Activated CD4-positive, alpha-beta T cell treated with anti-CD3 and anti-CD28 coated beads, Interleukin-2, amount 50 U/mL, for 16 hours (primary cell): ENCODE measurements around the gene FAM98C.
"Not testable (repeated sequence)": the region's sequence is repeated elsewhere in the genome, so short reads cannot be mapped to it uniquely, and the experiment has no call there.

Source experiments
- DNase-seq: peaks from one replicate; pipeline ENCODE4 v3.0.0-alpha.2; 2020

FAM98C gene

DNA sequence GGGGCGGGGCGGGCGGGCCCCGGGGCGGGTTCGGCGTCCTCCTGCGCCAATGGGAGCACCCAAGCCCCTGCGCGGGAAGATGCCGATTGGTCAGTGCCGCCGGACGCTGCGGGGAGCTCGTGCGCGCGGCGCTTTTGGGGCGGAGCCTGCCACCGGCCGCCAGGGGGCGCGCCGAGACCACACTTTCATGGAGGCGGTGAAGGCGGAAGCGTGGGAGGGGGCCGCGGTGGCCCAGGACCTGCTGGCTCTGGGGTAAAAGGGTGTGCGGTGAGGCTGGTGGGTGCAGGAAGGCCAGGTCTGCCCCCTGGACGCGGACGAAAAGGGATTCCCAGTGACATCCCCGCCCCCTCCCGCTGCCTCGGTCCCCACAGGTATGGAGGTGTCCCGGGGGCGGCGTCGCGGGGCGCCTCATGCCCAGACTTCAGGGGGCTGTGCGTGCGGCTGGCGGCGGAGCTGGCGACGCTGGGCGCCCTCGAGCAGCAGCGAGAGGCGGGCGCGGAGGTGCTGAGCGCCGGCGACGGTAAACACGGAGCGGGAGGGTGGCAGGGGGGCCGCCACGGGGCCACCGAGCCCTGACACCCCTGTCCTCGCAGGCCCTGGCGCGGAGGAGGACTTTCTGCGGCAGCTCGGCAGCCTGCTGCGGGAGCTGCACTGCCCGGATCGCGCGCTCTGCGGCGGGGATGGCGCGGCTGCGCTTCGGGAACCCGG is at the start of gene FAM98C:
Gene FAM98C, plus strand, starts transcription at position 127 of the 708 bp plus-strand sequence. Its CDS starts 61 bp downstream, at position 188.
- DNase-seq, result peak; percentile 98

DNA sequence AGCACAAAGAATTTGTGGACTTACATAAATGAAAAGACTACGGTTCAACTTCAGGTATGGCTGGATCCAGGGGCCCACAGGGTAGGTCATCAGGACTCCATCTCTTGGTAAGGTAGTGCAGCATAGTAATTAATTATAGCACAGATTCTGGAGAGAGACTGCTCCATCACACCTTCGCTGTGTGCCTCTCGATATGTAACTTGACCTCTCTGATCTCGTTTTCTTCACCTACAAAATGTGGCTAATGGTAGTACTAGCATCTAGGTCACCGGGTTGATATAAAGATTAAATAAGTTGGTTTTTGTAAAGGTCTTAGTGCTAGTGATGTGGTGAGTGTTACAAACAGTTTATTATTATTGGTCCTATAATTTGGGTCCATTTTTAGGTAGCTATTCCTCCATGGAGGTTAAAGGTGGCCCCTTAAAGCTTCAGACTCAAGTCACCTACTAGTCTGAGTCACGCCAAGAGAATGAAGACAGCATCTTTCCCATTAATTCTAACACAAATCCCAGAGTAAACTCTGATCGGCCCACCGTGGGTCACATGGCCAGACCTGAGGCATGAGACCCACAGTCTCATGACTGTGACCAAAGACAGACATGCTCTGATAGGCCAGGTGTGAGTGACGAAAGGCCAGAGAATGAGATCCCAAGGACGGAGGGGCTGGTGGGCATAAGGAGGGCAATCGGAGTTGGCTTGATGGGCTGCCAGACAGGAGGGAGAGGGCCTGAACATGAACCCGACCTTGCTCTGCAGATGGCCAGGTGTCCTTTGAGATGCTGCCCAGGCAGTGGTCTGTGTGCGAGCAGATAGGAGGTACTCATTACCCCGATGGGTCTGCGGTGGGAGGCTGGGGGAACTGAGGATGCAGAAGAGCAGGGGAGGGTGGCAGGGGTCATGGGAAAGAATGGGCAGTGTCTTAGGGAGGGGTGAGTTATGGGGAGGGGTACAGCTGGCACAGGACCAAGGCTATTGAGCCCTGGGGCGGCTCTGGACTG is 46.9 kb upstream of the FAM98C start:
- DNase-seq, result no peak

DNA sequence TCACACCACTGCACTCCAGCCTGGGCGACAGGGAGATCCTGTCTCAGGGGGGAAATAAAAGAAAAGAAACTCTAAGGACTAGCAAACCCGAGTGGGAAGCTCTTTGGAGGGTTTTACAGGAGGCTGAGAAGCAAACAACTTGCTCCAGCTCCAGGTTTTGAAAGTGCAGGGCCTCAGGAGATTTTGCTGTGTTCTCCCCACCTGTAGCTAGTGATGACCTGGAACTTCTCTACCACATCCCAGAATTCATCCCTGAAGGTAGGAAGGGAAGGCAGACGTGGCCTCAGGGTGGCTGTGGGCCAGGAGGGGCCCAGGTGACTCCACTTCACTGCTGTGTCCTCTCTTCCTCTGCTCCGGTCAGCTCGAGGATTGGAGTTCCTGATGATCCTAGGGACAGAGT is 44.8 kb upstream of the FAM98C start:
- DNase-seq, result no peak

DNA sequence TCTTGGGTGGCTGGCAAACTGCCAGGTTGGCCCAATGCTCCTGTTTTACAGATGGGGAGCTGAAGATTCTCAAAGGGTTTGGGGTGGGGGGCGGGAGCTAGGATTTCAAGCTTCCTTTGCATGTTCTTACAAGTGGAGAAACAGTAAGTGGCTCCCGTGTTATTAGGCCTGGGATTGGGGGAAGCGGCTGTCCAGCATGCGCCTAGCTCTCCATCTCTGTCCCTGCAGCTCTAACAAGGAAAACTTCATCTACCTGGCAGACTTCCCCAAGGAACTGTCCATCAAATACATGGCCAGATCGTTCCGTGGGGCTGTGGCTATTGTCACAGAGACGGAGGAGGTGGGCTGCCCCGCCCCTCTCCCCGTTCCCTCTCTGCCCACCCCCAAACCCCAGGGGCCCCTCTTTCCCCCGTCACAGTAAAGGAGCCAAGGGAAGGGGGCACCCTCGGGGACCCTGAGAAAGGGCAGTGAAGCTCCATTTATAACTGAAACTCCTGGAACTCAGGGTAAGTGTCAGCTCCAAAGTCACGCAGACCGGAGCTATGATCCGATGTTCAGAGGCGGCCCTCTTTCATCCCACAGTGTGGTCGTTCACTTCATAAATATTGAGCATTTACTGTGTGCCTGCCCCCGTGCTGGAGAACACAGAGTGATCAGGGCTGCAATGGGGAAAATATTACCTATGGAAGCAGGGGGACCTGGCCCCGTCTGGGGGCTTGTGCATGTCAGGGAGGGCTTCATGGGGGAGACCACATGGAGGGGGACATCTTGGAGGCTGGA is 43.5 kb upstream of the FAM98C start:
- no peak for DNase-seq

DNA sequence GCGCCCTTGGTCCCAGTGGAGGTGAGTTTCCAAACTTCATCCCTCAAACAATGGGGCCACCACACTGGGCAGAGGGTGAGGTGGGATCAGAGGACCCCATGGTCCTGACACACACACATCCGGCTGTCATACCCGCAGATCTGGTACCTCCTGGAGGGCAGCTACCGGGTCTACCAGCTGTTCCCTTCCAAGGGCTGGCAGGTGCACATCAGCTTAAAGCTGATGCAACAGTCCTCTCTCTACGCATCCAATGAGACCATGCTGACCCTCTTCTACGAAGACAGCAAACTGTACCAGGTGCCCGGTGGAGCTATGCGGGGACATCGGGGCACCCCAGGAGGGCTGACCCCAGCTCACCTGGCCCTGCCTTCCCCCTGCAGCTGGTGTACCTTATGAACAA is 42.5 kb upstream of the FAM98C start:
- DNase-seq, result no peak

DNA sequence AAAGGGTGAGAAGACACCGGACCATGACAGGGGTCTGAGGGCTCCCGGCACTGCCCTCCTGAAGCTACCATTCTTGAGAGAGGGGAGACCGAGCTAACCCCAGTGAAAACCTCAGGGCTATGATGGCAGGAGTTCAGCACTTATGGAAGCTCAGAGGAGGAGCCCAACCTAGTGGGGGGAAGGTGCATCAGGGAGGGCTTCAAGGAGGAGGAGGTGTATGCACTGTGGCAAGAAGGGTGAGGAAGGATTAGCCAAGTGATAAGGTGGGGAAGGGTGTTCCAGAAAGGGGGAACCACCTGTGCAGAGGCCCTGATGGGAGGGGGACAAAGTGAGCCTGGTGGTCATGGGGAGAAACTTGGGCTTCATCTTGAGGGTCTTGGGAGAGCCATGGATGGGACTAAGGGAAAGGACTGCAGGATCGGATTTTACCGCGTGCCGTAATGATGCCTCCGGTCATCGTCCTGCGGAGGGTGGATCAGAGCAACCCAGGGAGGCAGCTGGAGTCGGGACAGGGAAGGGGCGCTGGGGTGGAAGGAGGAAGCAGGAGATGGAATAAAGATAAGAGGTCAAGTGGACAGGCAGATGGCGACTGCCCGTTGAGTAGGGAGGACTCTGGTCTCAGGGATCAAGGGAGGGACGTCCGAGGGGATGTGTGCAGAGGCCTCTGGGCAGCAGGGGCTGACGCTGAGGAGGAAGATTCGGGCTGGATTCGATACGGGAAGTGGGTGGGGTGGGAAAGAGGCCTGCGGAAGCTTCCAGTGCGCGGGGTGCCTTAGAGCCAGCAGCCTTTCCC is 41.9 kb upstream of the FAM98C start:
- DNase-seq, result no peak

DNA sequence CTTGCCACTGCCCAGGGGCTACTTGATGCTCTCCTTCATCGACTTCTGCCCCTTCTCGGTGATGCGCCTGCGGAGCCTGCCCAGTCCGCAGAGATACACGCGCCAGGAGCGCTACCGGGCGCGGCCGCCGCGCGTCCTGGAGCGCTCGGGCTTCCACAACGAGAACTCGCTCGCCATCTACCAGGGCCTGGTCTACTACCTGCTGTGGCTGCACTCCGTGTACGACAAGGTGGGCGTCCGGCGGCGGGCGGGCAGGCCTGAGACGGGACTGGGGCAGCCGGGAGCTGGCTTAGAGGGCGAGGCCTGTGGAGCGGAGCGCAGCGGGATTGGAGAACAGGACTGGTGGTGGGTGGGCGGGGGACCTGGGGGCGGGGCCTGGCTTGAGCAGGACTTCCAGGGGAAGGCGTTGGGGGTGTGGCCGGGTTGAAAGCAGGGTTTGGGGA is 41.2 kb upstream of the FAM98C start:
- DNase-seq, result peak; percentile 75

DNA sequence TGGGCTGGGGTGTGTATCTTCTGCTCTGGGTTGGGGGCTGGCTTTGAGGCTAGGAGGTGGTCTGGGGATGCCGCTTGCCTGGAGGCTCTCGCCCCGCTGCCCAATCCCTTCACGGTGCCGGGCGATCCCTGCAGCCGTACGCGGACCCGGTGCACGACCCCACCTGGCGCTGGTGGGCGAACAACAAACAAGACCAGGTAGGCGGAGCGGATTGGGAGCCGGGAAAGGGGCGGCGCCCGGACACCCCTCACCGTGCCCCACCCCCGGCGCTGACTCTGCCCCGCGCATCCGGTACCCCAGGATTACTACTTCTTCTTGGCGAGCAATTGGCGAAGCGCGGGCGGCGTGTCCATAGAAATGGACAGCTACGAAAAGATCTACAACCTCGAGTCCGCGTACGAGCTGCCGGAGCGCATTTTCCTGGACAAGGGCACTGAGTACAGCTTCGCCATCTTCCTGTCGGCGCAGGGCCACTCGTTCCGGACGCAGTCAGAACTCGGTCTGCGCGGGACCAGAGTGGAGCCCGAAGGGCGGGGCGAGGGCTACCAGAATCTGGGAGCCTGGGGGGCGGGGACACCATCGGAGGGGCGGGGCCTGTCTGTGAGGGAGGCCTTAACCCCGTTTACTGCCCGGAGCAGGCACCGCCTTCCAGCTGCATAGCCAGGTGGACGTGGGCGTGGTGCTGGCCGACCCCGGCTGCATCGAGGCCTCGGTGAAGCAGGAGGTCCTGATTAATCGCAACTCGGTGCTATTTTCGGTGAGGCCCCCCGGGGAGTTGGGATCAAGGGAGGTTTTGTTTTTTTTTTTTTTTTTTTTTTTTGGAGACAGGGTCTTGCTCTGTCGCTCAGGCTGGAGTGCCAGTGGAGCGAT is 40.6 kb upstream of the FAM98C start:
- peak; percentile 90 for DNase-seq

DNA sequence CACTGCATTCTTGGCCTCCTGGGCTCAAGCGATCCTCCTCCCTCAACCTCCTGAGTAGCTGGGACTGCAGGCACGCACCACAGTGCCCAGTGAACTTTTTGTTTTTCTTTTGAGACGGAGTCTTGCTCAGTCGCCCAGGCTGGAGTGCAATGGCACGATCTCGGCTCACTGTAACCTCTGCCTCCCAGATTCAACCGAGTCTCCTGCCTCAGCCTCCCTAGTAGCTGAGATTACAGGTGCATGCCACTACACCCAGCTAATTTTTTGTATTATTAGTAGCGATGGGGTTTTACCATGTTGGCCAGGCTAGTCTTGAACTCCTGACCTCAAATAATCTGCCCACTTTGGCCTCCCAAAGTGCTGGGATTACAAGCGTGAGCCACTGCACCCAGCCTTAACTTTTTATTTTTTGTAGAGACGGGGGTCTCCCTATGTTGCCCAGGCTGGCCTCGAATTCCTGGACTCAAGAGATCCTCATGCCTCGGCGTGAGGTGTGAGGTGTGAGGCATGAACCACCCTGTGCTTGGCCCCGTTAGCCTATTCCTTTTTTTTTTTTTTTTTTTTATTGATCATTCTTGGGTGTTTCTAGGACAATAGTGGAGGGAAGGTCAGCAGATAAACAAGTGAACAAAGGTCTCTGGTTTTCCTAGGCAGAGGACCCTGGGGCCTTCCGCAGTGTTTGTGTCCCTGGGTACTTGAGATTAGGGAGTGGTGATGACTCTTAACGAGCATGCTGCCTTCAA is 39.8 kb upstream of the FAM98C start:
- not testable (repeated sequence) for DNase-seq

DNA sequence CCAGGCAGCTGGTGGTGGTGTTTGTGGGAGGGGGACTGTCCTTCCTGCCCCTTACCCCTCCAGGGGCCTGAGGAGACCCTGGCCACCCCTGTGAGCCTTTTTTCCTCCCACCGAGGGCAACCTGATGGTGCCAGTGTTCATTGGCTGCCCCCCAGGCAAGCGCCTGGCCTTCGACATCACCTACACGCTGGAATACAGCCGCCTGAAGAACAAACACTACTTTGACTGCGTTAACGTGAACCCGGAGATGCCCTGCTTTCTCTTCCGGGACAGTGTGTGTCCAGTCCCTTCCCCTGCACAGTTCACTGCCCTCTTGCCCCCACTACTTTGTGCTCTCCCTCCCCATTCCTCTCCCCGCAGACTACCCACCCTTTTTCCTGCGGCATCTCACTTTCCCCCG is 35.9 kb upstream of the FAM98C start:
- DNase-seq, result no peak

DNA sequence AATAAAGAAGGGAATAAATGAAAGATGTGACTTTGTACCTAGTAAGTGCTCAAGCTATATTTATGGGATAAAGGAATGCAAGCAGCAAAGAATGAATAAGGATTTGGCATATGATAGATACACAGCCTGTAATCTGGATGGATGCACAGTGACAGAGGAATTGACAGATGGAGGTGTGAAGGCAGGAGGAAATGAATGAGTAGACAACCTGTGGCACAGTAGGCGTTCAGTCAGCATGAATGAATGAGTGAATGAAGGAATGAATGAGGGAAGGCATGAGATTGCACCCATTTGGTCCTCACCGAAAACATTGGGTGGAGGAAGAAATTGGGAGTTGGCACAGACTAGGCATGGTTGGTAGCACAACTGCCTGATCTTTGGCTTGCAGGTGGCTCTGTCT is 33.3 kb upstream of the FAM98C start:
- DNase-seq, result no peak

DNA sequence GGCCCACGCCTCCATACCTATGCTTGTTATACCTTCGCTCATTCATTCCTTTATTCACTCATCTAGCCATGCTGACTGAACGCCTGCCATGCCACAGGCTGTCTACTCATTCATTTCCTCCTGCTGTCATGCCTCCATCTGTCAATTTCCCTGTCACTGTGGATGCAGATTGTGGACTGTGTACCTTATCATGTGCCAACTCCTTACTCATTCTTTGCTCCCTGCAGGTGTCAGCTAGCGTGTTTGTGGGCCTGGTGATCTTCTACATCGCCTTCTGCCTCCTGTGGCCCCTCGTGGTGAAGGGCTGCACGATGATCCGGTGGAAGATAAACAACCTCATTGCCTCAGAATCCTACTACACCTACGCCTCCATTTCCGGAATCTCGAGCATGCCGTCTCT is 32.6 kb upstream of the FAM98C start:
- no peak for DNase-seq

DNA sequence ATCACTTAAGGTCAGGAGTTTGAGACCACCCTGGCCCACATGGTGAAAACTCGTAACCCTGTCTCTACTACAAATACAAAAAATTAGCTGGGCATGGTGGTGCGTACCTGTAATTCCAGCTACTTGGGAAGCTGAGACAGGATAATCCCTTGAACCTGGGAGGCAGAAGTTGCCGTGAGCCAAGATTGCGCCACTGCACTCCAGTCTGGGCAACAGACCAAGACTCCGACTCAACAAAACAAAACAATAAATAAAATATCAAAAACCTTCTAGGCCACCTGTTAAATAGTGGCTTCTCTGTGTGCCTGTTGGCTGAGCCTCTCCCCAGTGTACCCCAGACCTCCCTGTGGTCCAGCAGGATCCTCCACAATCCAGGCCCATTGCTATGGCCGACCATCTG is 31.8 kb upstream of the FAM98C start:
- DNase-seq, result no peak

DNA sequence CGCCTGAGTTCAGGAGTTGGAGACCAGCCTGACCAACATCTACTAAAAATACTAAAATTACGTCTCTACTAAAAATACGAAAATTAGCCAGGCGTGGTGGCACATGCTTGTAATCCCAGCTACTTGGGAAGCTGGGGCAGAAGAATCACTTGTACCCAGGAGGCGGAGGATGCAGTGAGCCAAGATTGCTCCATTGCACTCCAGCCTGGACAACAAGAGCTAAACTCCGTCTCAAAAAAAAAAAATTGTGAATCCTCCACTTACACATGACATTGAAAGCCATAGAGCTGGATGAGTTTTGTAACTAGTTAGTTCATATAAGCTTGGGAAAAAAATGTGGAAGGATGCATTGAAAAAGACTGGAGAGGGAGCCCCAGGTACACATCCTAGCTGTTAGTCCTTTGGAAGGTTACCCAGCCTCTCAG is 29.0 kb upstream of the FAM98C start:
- DNase-seq, result no peak

DNA sequence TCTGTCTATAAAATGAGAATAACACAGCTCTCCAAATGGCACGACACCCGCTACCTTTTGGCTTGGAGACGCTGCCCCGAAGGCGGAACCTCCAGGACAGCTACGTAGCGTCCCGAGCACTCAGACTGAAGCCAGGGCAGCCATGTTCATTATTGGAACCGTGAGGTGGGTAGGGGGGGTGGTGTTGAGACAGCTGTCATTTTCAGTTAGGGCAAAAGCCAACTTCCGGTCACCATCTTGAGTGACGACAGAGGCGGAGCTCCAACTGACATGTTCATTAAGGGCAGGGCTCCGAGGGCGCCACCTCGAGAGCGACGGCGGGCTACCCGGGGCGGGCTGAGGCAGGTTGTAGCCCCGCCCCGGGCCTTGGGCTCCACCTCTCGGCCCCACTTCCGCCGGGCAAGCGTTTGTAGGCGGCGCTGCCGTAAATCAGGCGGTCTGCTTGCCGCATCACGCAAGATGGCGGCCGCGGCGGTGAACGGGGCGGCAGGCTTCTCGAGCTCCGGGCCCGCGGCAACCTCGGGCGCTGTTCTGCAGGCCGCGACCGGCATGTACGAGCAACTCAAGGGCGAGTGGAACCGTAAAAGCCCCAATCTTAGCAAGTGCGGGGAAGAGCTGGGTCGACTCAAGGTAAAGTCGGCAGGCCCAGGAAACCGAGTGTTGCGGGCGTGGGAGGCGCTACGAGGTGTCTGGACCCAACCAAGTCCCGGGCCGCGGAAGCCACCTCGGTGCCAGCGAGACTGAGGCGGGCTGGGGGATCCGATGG is 28.4 kb upstream of the FAM98C start, which contains the start of gene PSMD8:
Gene PSMD8, plus strand, starts transcription at position 240 of the 766 bp plus-strand sequence. Its CDS starts 31 bp downstream, at position 271.
- peak; percentile 100 for DNase-seq

DNA sequence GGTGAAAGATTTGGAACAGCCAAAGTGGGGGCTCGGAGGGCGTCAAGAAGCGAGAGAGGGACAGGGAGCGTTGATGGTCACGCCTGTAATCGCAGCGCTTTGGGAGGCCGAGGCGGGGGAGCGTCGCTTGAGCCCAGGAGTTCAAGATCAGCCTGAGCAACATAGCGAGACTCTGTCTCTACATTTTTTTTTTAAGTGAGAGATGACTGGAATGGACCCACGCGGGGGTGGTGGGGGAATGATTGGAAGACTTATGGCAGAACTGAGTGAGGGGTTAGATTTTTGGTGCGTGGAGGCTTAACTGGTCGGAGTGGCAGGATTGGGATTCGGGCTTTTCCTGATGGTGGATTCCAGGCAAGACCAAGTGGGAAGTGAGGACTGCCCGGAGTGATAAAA is 27.8 kb upstream of the FAM98C start:
- no peak for DNase-seq

DNA sequence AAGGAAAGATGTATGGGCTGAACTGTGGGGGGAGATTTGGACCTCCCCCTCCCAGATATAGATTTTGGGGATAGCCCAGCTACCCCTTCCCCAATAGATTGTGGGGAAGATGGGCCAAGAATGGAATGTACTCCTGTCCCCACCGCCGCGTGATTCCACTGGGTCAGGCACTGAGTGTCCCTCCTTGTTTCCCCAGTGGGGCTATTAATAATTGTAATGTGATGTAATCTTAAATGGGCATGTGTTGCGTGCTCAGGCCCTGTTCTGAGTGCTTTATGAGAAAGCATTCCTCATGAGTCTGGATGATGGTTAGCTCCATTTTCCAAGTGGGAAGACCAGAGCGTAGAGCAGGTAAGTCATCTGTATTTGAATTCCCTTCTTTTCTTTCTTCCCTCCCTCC is 27.1 kb upstream of the FAM98C start:
- DNase-seq, result no peak

DNA sequence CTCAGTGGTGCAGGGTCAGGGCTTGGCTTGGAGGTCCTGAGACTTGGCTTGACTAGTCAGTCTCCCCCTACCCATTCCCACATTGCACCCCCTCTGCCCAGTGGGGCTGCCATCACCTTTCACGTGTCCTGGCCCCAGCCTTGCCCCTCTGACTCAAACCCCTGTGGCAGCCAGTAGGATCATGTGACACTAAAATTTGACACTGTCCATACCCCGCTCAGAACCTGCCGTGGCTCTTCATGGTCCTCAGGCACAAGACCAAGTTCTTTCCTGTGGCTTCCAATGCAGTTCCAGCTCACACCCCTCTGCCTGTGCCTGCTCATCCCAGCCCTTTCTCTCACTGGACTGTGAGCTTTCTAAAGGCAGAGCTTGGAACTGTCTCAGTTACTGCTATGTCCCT is 26.3 kb upstream of the FAM98C start:
- no peak for DNase-seq

DNA sequence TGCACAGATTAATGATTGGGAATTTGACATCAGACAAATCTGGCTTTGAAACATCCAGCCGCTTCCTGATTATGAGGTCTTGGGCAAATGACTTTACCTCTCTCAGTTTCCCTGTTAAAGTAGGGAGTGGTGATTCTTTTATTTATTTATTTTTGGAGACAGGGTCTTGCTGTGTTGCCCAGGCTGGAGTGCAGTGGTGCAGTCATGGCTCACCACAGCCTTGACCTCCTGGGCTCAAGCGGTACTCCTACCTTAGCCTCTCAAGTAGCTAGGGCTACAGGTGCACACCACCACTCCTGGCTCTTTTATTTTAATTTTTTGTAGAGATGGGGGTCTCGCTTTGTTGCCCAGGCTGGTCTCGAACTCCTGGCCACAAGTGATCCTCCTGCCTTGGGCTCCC is 25.8 kb upstream of the FAM98C start:
- DNase-seq, result no peak

DNA sequence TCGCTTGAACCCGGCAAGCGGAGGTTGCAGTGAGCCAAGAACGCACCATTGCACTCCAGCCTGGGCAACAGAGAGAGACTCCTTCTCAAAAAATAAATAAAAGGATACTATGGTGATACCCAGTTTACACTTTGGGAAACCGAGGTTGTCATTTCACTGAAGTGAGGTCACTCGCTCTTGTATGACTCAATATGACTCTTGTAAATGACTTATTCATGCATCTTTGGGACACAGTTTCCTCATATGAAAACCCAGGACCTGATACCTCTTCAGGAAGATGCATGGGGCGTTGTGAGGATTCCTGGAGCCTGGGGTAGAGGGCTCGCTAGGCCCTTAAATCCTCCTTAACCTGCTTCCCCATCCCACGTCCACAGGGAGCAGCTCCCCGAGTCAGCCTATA is 24.0 kb upstream of the FAM98C start:
- DNase-seq, result no peak
